GM19240 (cell line): ENCODE data around the gene VSIR.

Source experiments
- DNase-seq: peaks from one replicate; pipeline ENCODE4 v3.0.0; 2011; ENCODE audit warnings: low spot score; ENCODE audit not compliant: insufficient read length

The VSIR gene

DNA sequence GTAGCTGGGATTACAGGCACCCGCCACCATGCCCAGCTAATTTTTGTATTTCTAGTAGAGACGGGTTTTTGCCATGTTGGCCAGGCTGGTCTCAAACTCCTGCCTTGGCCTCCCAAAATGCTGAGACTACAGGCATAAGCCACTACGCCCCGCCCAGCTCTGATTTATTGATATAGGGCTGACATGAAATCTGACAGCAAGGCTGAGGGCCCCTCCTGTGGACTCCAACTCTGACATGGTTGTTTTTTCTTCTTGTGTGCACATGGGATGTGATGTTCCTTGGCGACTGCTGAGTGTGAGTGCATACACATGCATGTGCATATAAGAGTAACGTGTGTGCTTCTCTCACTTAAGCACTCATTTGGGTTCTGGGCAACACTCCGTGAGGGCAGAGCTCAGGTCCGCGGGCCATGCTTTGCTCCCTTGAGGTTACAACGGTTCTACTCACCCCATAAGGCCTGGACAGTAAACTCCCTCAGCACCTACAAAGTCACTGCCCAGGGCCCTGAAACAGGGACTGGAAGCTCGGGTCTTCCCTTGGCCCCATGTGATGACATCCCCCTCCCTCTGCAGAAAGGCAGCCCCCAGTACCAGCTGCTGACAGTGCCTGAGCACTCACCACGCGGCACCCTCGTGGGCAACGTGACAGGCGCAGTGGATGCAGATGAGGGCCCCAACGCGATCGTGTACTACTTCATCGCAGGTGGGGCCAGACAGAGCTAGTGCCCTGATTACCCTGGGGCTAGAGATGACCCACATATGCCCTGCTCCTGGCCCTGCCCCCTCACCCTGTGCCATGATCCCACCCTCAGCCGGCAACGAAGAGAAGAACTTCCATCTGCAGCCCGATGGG is 33.6 kb upstream of the VSIR start:
- DNase-seq: no peak

DNA sequence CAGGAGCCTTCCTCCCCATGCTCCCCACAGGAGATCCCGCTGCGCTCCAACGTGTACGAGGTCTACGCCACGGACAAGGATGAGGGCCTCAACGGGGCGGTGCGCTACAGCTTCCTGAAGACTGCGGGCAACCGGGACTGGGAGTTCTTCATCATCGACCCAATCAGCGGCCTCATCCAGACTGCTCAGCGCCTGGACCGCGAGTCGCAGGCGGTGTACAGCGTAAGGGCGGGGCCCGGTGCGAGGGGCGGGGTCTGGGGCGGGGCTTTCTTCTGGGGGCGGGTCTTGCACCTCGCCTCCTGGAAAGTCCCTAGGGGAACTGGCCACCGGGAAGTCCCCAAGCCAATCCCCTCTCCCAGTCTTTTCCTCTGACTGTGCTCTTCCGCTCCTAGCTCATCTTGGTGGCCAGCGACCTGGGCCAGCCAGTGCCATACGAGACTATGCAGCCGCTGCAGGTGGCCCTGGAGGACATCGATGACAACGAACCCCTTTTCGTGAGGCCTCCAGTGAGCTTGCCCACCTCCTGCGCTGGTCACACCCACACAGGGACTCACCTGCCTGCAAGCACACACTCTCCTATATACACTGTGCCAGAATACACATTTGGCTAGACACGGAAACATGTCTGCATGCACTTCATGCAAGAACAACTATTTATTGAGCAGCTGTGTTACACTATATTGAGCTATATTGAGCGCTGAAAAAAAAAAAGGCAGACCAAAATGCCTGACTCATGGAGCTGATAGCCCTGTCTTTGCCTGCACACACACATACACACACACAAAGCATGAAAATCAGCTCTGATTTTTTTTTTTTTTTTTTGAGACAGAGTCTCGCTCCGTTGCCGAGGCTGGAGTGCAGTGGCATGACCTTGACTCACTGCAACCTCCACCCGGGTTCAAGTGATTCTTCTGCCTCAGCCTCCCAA is 32.7 kb upstream of the VSIR start:
- DNase-seq: no peak

GRCh38 chr10:71804077-71804476 is 30.8 kb upstream of the VSIR start:
- no peak for DNase-seq

- no peak for DNase-seq
These were observed 29.6 kb upstream of the VSIR start for GRCh38 chr10:71802715-71803488.

- no peak for DNase-seq
These were observed 28.9 kb upstream of the VSIR start for GRCh38 chr10:71802235-71802634.

DNA sequence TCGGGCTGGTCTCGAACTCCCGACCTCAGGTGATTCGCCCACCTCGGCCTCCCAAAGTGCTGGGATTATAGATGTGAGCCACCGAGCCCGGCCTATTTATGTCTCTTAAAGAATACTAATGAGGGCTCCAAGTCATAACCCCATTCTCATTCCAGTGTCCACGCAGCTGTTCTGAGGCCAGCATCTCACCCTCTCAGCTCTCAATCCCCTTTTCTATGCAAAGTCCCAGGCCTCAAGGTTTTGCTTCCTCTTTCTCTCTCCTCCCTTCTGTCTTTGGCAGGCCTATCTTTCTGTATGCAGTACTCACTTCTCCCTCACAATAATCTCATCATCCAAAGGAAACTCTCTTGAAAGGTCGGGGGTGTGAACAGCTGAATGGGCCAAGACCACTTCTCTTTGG is 28.0 kb upstream of the VSIR start:
- peak; percentile 68 for DNase-seq

- DNase-seq: no peak
These were observed 26.5 kb upstream of the VSIR start for GRCh38 chr10:71799608-71800453.

DNA sequence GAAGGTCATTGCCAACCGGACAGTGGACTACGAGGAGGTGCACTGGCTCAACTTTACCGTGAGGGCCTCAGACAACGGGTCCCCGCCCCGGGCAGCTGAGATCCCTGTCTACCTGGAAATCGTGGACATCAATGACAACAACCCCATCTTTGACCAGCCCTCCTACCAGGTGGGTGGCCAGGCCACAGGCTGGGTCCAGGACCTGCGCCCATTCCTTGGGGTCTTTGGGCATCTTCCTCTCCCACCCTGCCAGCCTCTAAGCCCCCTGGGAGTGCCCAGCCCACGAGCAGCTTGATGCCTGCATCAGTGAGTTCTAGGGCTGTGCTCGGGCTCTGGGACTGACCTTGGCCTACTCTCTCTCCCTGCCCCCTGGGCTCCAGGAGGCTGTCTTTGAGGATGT is 25.8 kb upstream of the VSIR start:
- no peak for DNase-seq

DNA sequence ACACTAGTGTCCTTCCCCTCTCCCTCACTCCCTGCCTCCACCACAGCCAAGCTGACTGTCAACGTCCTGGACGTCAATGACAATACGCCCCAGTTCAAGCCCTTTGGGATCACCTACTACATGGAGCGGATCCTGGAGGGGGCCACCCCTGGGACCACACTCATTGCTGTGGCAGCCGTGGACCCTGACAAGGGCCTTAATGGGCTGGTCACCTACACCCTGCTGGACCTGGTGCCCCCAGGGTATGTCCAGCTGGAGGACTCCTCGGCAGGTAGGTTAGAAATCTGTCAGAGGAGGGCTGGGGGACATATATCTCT is 24.9 kb upstream of the VSIR start:
- DNase-seq: no peak

GRCh38 chr10:71797533-71798307 is 24.4 kb upstream of the VSIR start:
- DNase-seq: no peak

- no peak for DNase-seq
These were observed 23.6 kb upstream of the VSIR start for GRCh38 chr10:71796749-71797405.

DNA sequence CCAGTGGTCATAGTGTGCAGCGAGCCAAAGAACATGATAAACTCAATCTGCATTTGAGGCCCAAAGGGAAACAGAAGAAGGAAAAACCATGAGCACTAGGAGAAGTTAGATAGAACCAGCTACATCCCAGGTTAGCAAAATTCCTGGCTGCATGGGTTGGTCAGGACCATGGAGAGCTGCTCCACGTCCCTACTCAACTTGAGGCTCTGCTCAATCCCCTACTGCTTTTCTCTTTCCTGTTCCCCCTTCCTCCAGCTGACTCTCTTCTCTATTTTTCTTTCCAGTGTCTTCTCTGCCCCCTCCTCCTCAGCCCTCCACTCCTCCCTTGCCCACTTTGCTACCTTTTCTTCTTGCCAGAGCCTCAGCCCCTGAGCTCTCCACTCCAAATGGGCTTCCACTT is 21.9 kb upstream of the VSIR start:
- no peak for DNase-seq

DNA sequence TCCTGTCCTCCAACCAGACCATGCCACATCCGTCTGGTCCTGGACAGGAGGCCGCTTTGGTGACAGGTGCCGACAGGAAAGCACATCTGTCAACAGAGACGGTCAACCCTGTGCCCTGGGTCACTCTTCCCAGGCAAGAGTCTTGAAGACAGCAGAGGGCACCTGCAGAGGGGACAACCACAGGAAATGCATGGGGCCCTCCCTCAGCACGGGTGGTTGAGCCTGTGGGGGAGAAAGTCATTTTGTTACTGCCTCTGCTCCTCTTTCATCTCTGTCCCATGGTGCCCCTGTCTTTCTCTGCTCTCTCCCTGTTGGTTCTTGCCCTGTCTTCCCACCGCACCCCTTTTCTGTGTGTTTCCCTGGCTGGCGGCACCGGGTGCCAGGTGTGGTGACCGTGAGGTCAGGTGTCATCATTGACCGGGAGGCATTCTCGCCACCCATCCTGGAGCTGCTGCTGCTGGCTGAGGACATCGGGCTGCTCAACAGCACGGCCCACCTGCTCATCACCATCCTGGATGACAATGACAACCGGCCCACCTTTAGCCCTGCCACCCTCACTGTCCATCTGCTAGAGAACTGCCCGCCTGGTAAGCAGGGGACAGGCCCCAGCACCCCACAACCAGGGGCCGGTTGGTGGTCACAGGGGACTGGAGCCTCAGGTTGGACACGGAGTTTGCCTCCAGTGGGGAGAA is 17.6 kb upstream of the VSIR start:
- DNase-seq: no peak

- no peak for DNase-seq
These were observed 16.6 kb upstream of the VSIR start for GRCh38 chr10:71789871-71790270.

- no peak for DNase-seq
These were observed 15.6 kb upstream of the VSIR start for GRCh38 chr10:71788954-71789353.

- no peak for DNase-seq
These were observed 11.5 kb upstream of the VSIR start for GRCh38 chr10:71784679-71785272.

DNA sequence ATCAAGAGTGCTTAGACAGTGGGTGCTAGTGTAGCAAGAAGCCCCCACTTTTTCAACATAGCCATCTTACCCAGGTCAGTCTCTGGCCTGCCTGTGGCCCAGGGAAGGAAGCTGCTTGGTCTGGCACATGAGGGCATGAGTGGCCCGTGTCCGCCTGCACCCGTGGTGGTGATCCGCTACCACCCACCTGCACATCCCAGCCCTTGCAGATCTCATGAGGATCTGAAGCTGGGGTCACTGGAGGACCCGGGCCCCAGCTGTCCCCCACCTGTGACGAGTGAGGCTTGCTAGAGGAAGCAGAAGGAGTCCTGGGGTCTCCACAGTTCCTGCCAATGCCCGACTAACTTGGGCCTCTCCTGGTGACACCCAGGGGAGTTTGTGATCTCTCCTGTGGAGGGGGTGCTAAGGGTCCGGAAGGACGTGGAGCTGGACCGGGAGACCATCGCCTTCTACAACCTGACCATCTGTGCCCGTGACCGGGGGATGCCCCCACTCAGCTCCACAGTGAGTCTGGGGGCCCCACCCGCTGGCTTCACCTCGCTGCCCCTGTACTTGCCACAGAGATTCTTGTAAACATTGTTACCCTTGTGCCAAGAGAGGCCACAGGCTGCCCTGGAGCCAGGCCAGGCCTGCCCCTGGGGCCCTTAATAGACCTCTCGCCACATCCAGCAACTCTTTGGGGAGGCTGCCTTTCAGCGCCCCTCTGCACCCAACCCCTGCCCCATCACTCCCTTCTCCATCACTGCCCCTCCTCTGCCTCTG is 10.8 kb upstream of the VSIR start:
- no peak for DNase-seq
